ENCODE results near the gene MAPKAP1.

The MAPKAP1 gene

DNA sequence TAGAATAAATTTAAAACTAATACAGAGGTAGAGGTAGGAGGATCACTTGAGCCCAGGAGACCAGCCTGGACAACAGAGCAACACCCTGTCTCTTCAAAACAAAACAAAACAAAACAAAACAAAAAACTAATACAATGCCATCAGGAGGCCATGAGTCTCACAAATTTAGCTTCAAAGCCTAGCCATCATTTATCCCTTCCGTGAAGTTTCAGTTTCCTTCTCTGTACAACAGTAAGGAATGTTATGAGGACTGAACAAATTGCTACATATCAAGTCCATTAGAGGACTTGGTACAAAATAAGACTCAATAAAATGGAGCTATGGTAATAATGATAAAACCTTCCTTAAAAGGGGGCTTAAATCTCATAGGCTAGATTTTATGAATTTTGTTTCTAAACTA lies 60.8 kb downstream of the MAPKAP1 start:
- no peak for DNase-seq (ENCODE audit: low spot score)
- TF ChIP-seq, protein P1, sequence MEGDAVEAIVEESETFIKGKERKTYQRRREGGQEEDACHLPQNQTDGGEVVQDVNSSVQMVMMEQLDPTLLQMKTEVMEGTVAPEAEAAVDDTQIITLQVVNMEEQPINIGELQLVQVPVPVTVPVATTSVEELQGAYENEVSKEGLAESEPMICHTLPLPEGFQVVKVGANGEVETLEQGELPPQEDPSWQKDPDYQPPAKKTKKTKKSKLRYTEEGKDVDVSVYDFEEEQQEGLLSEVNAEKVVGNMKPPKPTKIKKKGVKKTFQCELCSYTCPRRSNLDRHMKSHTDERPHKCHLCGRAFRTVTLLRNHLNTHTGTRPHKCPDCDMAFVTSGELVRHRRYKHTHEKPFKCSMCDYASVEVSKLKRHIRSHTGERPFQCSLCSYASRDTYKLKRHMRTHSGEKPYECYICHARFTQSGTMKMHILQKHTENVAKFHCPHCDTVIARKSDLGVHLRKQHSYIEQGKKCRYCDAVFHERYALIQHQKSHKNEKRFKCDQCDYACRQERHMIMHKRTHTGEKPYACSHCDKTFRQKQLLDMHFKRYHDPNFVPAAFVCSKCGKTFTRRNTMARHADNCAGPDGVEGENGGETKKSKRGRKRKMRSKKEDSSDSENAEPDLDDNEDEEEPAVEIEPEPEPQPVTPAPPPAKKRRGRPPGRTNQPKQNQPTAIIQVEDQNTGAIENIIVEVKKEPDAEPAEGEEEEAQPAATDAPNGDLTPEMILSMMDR (IDR thresholded peaks at IDR 0.05; ENCODE audit: borderline replicate concordance, control extremely low read depth, extremely low read depth, insufficient read depth, missing control alignments), result no peak
- in situ Hi-C loops (cut with MboI; ENCODE audit: low sequenced_read_pairs, unreplicated experiment), result loop anchor here (10.0 kb wide), 1 partner anchor 109 kb away; no protein-coding TSS in a partner anchor

DNA sequence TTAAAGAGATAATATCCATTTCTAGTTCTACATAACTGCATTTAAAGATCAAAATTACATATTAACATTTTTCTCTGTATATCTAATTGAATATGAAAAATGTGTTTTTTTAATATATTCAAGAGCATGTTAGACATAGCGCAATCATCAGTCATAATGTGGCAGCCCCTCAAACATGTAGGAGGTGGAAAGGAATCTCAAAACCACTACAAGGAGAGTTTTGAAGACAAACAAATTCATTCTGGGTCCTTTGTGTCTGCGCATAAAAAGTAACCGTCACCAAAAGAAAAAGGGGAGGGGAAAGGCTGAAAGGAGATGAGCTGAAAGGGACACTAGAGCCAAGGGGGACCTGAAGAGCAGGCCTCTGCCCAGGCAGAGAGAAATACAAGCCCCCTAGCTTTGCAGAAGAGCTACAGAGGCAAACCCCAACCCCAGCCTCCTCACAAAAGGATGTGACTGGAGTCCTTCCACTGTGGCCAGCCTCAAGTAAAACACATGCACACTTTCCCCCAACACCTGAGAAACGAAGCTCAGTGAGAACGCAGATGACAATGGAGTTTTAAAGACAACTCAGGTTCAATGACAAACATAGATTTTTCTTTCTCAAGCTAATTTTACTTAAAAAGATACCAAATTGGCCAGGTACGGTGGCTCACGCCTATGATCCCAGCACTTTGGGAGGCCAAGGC lies 62.0 kb downstream of the MAPKAP1 start:
- DNase-seq (ENCODE audit: low spot score), result no peak
- TF ChIP-seq, protein P1 (IDR thresholded peaks at IDR 0.05; ENCODE audit: borderline replicate concordance, control extremely low read depth, extremely low read depth, insufficient read depth, missing control alignments), result no peak

DNA sequence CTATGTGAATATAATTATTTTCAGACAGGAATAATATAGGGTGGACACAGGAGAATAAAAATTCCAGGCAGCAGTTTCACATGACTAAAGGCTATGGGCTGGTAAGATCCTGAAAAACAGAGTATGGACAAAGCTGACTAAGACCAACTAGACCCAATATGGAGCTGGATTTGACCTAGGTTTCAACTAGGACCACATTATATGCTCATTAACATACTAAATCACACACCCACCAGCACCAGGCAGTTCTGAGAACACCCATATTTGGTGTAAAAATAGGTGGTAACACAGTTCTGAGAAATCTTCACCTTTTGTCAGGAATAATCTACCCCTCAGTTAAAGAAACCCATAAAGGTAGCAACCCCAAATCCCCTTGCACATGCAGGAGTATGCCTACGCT lies 64.7 kb downstream of the MAPKAP1 start:
- TF ChIP-seq, protein P1 (IDR thresholded peaks at IDR 0.05; ENCODE audit: borderline replicate concordance, control extremely low read depth, extremely low read depth, insufficient read depth, missing control alignments), result no peak
- in situ Hi-C loops (cut with MboI; ENCODE audit: low sequenced_read_pairs, unreplicated experiment), result loop anchor here (10.0 kb wide), 1 partner anchor 112 kb away; no protein-coding TSS in a partner anchor
- no peak for DNase-seq (ENCODE audit: low spot score)

More for the DNA sequence above, 62.0 kb downstream of the MAPKAP1 start:
- in situ Hi-C loops (cut with MboI; ENCODE audit: low sequenced_read_pairs, unreplicated experiment), result loop anchor here (10.0 kb wide), 1 partner anchor 110 kb away; no protein-coding TSS in a partner anchor

DNA sequence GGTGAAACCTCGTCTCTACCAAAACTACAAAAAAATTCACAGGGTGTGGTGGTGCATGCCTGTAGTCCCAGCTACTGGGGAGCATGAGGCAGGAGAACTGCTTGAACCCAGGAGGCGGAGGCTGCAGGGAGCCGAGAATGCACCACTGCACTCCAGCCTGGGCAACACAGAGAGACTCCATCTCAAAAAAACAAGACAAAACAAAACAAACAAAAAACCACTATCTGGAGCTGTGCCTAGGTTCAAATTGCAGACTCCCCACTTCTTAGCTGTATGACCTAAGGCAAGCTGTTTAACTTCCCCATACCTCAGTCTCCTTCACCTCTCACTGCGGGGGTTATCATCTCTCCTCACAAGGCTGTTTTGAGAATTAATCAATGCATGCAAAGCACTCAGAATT lies 68.0 kb downstream of the MAPKAP1 start:
- TF ChIP-seq, protein P1 (IDR thresholded peaks at IDR 0.05; ENCODE audit: borderline replicate concordance, control extremely low read depth, extremely low read depth, insufficient read depth, missing control alignments), result no peak
- in situ Hi-C loops (cut with MboI; ENCODE audit: low sequenced_read_pairs, unreplicated experiment), result no loop called here
- no peak for DNase-seq (ENCODE audit: low spot score)

DNA sequence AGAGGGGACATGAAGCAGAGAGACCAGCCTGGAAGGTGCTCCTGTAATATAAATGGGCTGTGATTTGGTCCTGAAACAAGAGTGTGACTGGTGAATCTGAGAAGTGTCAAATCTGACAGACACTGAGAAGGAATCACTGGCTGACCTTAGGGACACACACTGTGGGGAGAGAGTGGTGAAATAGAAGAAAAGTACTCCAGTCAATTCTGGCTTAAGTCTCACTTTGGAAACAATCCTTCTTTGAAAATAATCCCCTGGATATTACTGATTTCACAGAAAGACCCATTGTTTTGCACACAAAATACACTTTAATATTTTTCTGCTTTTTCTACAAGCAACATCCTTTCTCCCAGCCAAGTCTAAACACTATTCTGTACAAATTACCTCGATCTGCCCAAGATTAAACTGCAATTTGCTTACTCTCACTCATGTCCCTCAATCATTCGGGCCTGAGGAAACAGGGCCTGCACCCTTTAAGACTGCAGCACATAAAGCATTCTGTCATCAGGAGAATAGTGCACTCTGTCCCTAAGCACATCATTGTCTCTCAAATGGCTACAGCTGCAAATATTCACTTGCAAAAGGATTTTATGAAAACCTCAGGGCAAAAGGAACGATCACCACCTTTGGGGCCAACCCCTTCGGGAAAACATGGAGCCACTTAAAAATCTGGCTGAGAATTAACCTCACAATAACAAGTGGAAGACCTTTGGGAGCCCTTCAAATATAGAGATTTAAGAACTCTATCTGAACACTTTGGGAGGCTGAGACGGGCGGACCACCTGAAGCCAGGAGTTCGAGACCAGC lies 68.6 kb downstream of the MAPKAP1 start:
- no peak for DNase-seq (ENCODE audit: low spot score)
- TF ChIP-seq, protein P1 (IDR thresholded peaks at IDR 0.05; ENCODE audit: borderline replicate concordance, control extremely low read depth, extremely low read depth, insufficient read depth, missing control alignments), result no peak
- in situ Hi-C loops (cut with MboI; ENCODE audit: low sequenced_read_pairs, unreplicated experiment), result no loop called here

DNA sequence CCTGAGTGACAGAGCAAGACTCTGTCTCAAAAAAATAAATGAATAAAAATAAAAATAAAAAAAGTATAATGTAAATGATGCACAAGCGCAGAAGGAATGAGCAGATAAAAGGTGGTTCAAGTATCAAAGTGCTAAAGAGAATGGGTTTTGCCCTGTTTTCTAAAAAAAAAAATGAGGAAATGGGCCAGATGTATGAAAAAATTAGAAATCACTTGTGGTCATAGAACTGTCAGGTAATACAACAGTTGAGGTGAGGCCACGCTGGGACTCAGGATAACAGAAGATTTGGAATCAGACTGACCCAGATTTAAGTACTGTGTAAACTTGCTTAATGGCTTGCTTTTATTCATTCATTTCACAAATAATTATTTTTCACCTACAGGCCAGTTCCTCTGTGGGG lies 69.8 kb downstream of the MAPKAP1 start:
- TF ChIP-seq, protein P1 (IDR thresholded peaks at IDR 0.05; ENCODE audit: borderline replicate concordance, control extremely low read depth, extremely low read depth, insufficient read depth, missing control alignments), result no peak
- in situ Hi-C loops (cut with MboI; ENCODE audit: low sequenced_read_pairs, unreplicated experiment), result no loop called here
- no peak for DNase-seq (ENCODE audit: low spot score)
